WTC11 (cell line): Measurements from ENCODE around the gene OTOS. TPM values are rescaled to one million over a fixed set of nuclear protein-coding genes. Genes with fewer than 3 reads are reported as not detected.

Source experiments
- ATAC-seq: fragments of 200-7000 bp; cut with Tn5 transposase; 2 replicates; pipeline ENCODE4 v1.10.0; 2021; ENCODE audit warnings: mild to moderate bottlenecking, moderate library complexity
- CTCF ChIA-PET: fragments of 300-600 bp; sonication (Branson Sonifier 250); formaldehyde crosslinking; loops from one replicate; lab custom pipeline; 2021; ENCODE audit warnings: antibody characterized with exemption; lab: Charles Lee
- POLR2A ChIA-PET: fragments of 350-600 bp; sonication (Branson Sonifier 250); formaldehyde crosslinking; loops from one replicate; lab custom pipeline; 2021; ENCODE audit warnings: antibody characterized with exemption; lab: Charles Lee
- DNase-seq: peaks from one replicate; pipeline ENCODE4 v3.0.0; 2021; ENCODE audit warnings: low spot score
- H3K27ac Mint-ChIP-seq: 2 replicates; pipeline ENCODE4 v1.8.0; 2021; ENCODE audit warnings: mixed read lengths
- H3K27me3 Mint-ChIP-seq: 2 replicates; pipeline ENCODE4 v1.8.0; 2021; ENCODE audit warnings: low read depth, mild to moderate bottlenecking, moderate library complexity, mixed read lengths
- H3K36me3 Mint-ChIP-seq: 2 replicates; pipeline ENCODE4 v1.8.0; 2021; ENCODE audit warnings: mixed read lengths
- H3K4me1 Mint-ChIP-seq: 2 replicates; pipeline ENCODE4 v1.8.0; 2022; ENCODE audit warnings: mixed read lengths
- H3K4me3 Mint-ChIP-seq: 2 replicates; pipeline ENCODE4 v1.8.0; 2021; ENCODE audit warnings: mild to moderate bottlenecking, moderate library complexity, mixed read lengths
- H3K9me3 Mint-ChIP-seq: 2 replicates; pipeline ENCODE4 v1.8.0; 2021; ENCODE audit warnings: mixed read lengths
- ATF1 ChIP-seq: sonication (generic); formaldehyde crosslinking; IDR thresholded peaks from 2 replicates; pipeline ENCODE4 v1.8.1; 2023; ENCODE audit warnings: mild to moderate bottlenecking, moderate library complexity, missing genetic modification reagents
- CTCF ChIP-seq: fragments of 200-600 bp; IDR thresholded peaks from 2 replicates; pipeline ENCODE4 v1.8.0; 2022; ENCODE audit warnings: antibody characterized with exemption
- ERG ChIP-seq: fragments of 250-450 bp; sonication (Bioruptor Pico); IDR thresholded peaks from 2 replicates; pipeline ENCODE4 v1.8.0; 2021; ENCODE audit warnings: mild to moderate bottlenecking
- ETV6 ChIP-seq: sonication (generic); formaldehyde crosslinking; IDR thresholded peaks from 2 replicates; pipeline ENCODE4 v1.8.1; 2022; ENCODE audit warnings: mild to moderate bottlenecking, missing genetic modification reagents
- FOXK1 ChIP-seq: sonication (generic); formaldehyde crosslinking; IDR thresholded peaks from 2 replicates; pipeline ENCODE4 v1.8.0; 2022; ENCODE audit warnings: mild to moderate bottlenecking, moderate library complexity, missing genetic modification reagents
- JUN ChIP-seq: sonication (generic); formaldehyde crosslinking; IDR thresholded peaks from 2 replicates; pipeline ENCODE4 v1.8.0; 2023; ENCODE audit warnings: mild to moderate bottlenecking, missing genetic modification reagents
- MLX ChIP-seq: sonication (generic); formaldehyde crosslinking; IDR thresholded peaks from 2 replicates; pipeline ENCODE4 v1.8.1; 2023; ENCODE audit warnings: mild to moderate bottlenecking, missing genetic modification reagents, moderate library complexity
- MXD4 ChIP-seq: fragments of 250-450 bp; sonication (Bioruptor Pico); IDR thresholded peaks from 2 replicates; pipeline ENCODE4 v1.8.0; 2021; ENCODE audit warnings: mild to moderate bottlenecking, moderate library complexity, borderline replicate concordance
- MYBL2 ChIP-seq: sonication (generic); formaldehyde crosslinking; IDR thresholded peaks from 2 replicates; pipeline ENCODE4 v1.8.1; 2023; ENCODE audit warnings: mild to moderate bottlenecking, moderate library complexity, missing genetic modification reagents
- NFYB ChIP-seq: sonication (generic); formaldehyde crosslinking; conservative IDR thresholded peaks from 2 replicates; pipeline ENCODE4 v1.8.0; 2022; ENCODE audit warnings: low read depth, missing genetic modification reagents
- RORB ChIP-seq: fragments of 250-450 bp; sonication (Bioruptor Pico); IDR thresholded peaks from 2 replicates; pipeline ENCODE4 v1.9.0; 2021; ENCODE audit warnings: mild to moderate bottlenecking
- SMAD3 ChIP-seq: sonication (generic); formaldehyde crosslinking; IDR thresholded peaks from 2 replicates; pipeline ENCODE4 v1.8.0; 2022; ENCODE audit warnings: missing genetic modification reagents, mild to moderate bottlenecking, borderline replicate concordance
- SMAD4 ChIP-seq: sonication (generic); formaldehyde crosslinking; IDR thresholded peaks from 2 replicates; pipeline ENCODE4 v1.8.0; 2022; ENCODE audit warnings: mild to moderate bottlenecking, missing genetic modification reagents
- SP1 ChIP-seq: sonication (generic); formaldehyde crosslinking; conservative IDR thresholded peaks from 2 replicates; pipeline ENCODE4 v1.8.1; 2022; ENCODE audit warnings: missing genetic modification reagents
- TEAD4 ChIP-seq: sonication (generic); formaldehyde crosslinking; IDR thresholded peaks from 2 replicates; pipeline ENCODE4 v1.8.0; 2022; ENCODE audit warnings: mild to moderate bottlenecking, missing genetic modification reagents
- TP53 ChIP-seq: sonication (generic); formaldehyde crosslinking; IDR thresholded peaks from 2 replicates; pipeline ENCODE4 v1.8.1; 2023; ENCODE audit warnings: mild to moderate bottlenecking, missing genetic modification reagents
- ZNF219 ChIP-seq: sonication (generic); formaldehyde crosslinking; IDR thresholded peaks from 2 replicates; pipeline ENCODE4 v1.8.0; 2023; ENCODE audit warnings: missing genetic modification reagents, mild to moderate bottlenecking, borderline replicate concordance
- ZNF232 ChIP-seq: sonication (generic); formaldehyde crosslinking; IDR thresholded peaks from 2 replicates; pipeline ENCODE4 v1.8.0; 2022; ENCODE audit warnings: mild to moderate bottlenecking, missing genetic modification reagents
- ZNF423 ChIP-seq: fragments of 250-450 bp; sonication (Bioruptor Pico); IDR thresholded peaks from 2 replicates; pipeline ENCODE4 v2.1.2; 2022; ENCODE audit warnings: mild to moderate bottlenecking, moderate library complexity
- ZNF671 ChIP-seq: fragments of 250-450 bp; sonication (Bioruptor Pico); IDR thresholded peaks from 2 replicates; pipeline ENCODE4 v1.8.0; 2021; ENCODE audit warnings: mild to moderate bottlenecking
- total RNA-seq: library from RNA; stranded (reverse); gene quantifications from 3 replicates; pipeline ENCODE4 v1.2.3, GENCODE V29; 2021
- TF ChIP-seq, protein P1 (sequence below): sonication (generic); formaldehyde crosslinking; IDR thresholded peaks from 2 replicates; pipeline ENCODE4 v1.8.1; 2022; ENCODE audit warnings: missing genetic modification reagents, borderline replicate concordance
- TF ChIP-seq, protein P2 (sequence below): sonication (generic); formaldehyde crosslinking; IDR thresholded peaks from 2 replicates; pipeline ENCODE4 v1.8.1; 2022; ENCODE audit warnings: low read depth, mild to moderate bottlenecking, moderate library complexity, missing genetic modification reagents, borderline replicate concordance
- TF ChIP-seq, protein P3 (sequence below): sonication (generic); formaldehyde crosslinking; IDR thresholded peaks from 2 replicates; pipeline ENCODE4 v1.8.1; 2022; ENCODE audit warnings: mild to moderate bottlenecking, moderate library complexity, missing genetic modification reagents

The OTOS gene
- total RNA-seq, 1 experiment from 2014 or later, result not detected

DNA sequence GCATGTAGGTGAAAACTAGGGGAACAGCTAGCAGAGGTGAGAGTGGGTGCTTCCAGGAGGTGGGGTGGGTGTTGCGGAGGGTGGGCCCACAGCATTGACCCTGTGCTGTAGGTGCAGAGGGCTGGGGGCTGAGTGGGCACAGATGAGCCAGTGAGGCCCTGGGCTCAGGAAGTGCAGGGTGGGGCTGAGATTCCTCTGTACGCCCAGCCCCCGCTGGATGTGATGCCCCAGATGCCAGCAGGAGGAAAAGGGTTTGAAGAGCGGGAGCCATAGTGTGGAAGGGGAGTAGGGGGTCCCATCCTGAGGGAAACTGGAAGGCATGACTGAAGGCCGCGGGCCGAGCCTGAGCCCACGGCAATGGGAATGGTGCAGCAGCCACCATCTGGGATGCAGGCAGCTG, 14.1 kb upstream of the OTOS start:
- Mint-ChIP-seq H3K27ac (no peak overlapping the region), H3K4me1 (0 out of 2 replicates have a peak, but pooled peaks cover 3% of the 10 kb centered on the region), H3K27me3 (no peaks in the 10 kb centered on the region), H3K9me3 (no peaks in the 10 kb centered on the region), H3K36me3 (no peaks in the 10 kb centered on the region), H3K4me3 (no peak overlapping the region)
- ChIA-PET CTCF (interaction anchor here (1.1 kb wide), 1 partner anchor 10 kb away, joined by 3 read pairs; no protein-coding TSS in a partner anchor), POLR2A (no interaction called here)
- DNase-seq (no peak), ATAC-seq (no peak)
- TF ChIP-seq SMAD3 (CRISPR knock-in tag), result no peak
- no peak for TF ChIP-seq ZNF219 (CRISPR knock-in tag)
- no peak for TF ChIP-seq CTCF
- TF ChIP-seq NFYB (CRISPR knock-in tag), result no peak
- no peak for TF ChIP-seq MYBL2
- no peak for TF ChIP-seq RORB (CRISPR knock-in tag)
- TF ChIP-seq ERG, result no peak

DNA sequence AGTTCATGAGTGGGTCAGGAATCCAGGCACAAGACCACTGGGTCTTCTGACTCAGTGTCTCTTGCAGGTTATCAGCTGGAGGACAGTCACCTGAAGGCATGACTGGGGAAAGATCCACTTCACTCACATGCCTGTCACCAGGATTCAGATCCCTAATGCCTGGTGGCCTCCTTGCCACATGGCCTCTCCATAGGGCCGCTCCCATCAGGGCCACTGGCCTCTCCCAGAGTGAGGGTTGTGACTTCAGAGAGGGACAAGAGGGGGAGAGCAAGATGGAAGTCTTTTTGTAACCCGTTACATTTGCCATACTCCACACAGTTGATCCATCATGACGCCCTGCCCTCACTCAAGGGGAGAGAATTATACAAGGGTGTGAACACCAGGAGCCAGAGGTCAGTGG, 13.0 kb upstream of the OTOS start:
- no peak overlapping the region for H3K4me3 Mint-ChIP-seq
- no peaks in the 10 kb centered on the region for H3K9me3 Mint-ChIP-seq
- no peaks in the 10 kb centered on the region for H3K27me3 Mint-ChIP-seq
- POLR2A ChIA-PET, result no interaction called here
- TF ChIP-seq ATF1 (CRISPR knock-in tag) (no peak), SP1 (CRISPR knock-in tag) (no peak), MLX (no peak), ZNF671 (CRISPR knock-in tag) (no peak), ZNF423 (no peak), TP53 (CRISPR knock-in tag) (no peak), FOXK1 (CRISPR knock-in tag) (no peak), TEAD4 (no peak), SMAD4 (CRISPR knock-in tag) (no peak), ETV6 (CRISPR knock-in tag) (no peak), MXD4 (CRISPR knock-in tag) (no peak)
- TF ChIP-seq, protein P1, sequence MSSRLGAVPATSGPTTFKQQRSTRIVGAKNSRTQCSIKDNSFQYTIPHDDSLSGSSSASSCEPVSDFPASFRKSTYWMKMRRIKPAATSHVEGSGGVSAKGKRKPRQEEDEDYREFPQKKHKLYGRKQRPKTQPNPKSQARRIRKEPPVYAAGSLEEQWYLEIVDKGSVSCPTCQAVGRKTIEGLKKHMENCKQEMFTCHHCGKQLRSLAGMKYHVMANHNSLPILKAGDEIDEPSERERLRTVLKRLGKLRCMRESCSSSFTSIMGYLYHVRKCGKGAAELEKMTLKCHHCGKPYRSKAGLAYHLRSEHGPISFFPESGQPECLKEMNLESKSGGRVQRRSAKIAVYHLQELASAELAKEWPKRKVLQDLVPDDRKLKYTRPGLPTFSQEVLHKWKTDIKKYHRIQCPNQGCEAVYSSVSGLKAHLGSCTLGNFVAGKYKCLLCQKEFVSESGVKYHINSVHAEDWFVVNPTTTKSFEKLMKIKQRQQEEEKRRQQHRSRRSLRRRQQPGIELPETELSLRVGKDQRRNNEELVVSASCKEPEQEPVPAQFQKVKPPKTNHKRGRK (CRISPR knock-in tag), result no peak
- TF ChIP-seq, all 79 proteins: peak for 0
- no peak for DNase-seq
- CTCF ChIA-PET, result no interaction called here
- Mint-ChIP-seq H3K27ac (no peak overlapping the region), H3K4me1 (0 out of 2 replicates have a peak, but pooled peaks cover 3% of the 10 kb centered on the region), H3K36me3 (no peaks in the 10 kb centered on the region)
- ATAC-seq, result no peak

- DNase-seq, result no peak
- CTCF ChIA-PET, result interaction anchor here (1.1 to 3.8 kb wide), 5 partner anchors 8 to 345 kb away, joined by 4 to 20 read pairs (median 5); no protein-coding TSS in a partner anchor
- TF ChIP-seq, protein P2, sequence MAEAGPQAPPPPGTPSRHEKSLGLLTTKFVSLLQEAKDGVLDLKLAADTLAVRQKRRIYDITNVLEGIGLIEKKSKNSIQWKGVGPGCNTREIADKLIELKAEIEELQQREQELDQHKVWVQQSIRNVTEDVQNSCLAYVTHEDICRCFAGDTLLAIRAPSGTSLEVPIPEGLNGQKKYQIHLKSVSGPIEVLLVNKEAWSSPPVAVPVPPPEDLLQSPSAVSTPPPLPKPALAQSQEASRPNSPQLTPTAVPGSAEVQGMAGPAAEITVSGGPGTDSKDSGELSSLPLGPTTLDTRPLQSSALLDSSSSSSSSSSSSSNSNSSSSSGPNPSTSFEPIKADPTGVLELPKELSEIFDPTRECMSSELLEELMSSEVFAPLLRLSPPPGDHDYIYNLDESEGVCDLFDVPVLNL (CRISPR knock-in tag), result no peak
- TF ChIP-seq CTCF (no peak), JUN (no peak), ZNF232 (CRISPR knock-in tag) (no peak)
- TF ChIP-seq, protein P3, sequence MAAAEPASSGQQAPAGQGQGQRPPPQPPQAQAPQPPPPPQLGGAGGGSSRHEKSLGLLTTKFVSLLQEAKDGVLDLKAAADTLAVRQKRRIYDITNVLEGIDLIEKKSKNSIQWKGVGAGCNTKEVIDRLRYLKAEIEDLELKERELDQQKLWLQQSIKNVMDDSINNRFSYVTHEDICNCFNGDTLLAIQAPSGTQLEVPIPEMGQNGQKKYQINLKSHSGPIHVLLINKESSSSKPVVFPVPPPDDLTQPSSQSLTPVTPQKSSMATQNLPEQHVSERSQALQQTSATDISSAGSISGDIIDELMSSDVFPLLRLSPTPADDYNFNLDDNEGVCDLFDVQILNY (CRISPR knock-in tag), result no peak
These were observed 11.1 kb upstream of the OTOS start for GRCh38 chr2:240151477-240152031.

More at GRCh38 chr2:240151477-240152031, 11.1 kb upstream of the OTOS start:
- Mint-ChIP-seq H3K27ac (no peak overlapping the region), H3K4me1 (0 out of 2 replicates have a peak, but pooled peaks cover 3% of the 10 kb centered on the region), H3K36me3 (no peaks in the 10 kb centered on the region), H3K27me3 (no peaks in the 10 kb centered on the region), H3K9me3 (peaks cover 10% of the 10 kb centered on the region), H3K4me3 (no peak overlapping the region)
- POLR2A ChIA-PET, result no interaction called here
- no peak for ATAC-seq
